Retinal pigment epithelial cell (primary cell): Measurements from ENCODE around the gene CORO7.

Source experiments
- DNase-seq: peaks from one replicate; pipeline ENCODE4 v3.0.0-alpha.2; 2010; ENCODE audit warnings: low read depth
- H3K4me3 ChIP-seq: 2 replicates; pipeline ENCODE4 v1.5.1; 2011; ENCODE audit warnings: mild to moderate bottlenecking, low read length, control low read depth, moderate library complexity
- CTCF ChIP-seq: conservative IDR thresholded peaks from 2 replicates; pipeline ENCODE4 v1.5.1; 2011; ENCODE audit warnings: low read depth, low read length, control low read depth, inconsistent platforms

The CORO7 gene

GRCh38 chr16:4377573-4378154 is 38.7 kb downstream of the CORO7 start:
- no peak overlapping the region for H3K4me3 ChIP-seq
- peak; percentile 49 for TF ChIP-seq CTCF
- no peak for DNase-seq

GRCh38 chr16:4376893-4377572 is 39.4 kb downstream of the CORO7 start:
- H3K4me3 ChIP-seq: no peak overlapping the region
- no peak for TF ChIP-seq CTCF
- no peak for DNase-seq

- peak; percentile 58 for DNase-seq
- no peak overlapping the region for H3K4me3 ChIP-seq
- TF ChIP-seq CTCF: no peak
These were observed 40.1 kb downstream of the CORO7 start for GRCh38 chr16:4376126-4376892.

- no peak overlapping the region for H3K4me3 ChIP-seq
- no peak for TF ChIP-seq CTCF
- DNase-seq: no peak
These were observed 40.7 kb downstream of the CORO7 start for GRCh38 chr16:4375717-4376116.

- TF ChIP-seq CTCF: no peak
- peak; percentile 74 for DNase-seq
- H3K4me3 ChIP-seq: peak overlapping the region; percentile 84
These were observed 42.3 kb downstream of the CORO7 start for GRCh38 chr16:4373909-4374742.

- H3K4me3 ChIP-seq: peak overlapping the region; percentile 84
- no peak for DNase-seq
- TF ChIP-seq CTCF: no peak
These were observed 43.0 kb downstream of the CORO7 start for GRCh38 chr16:4373356-4373908.
